ENCODE data around the gene AKT3.
"Not testable (repeated sequence)": the region's sequence is repeated elsewhere in the genome, so short reads cannot be mapped to it uniquely, and the experiment has no call there.

AKT3 gene

DNA sequence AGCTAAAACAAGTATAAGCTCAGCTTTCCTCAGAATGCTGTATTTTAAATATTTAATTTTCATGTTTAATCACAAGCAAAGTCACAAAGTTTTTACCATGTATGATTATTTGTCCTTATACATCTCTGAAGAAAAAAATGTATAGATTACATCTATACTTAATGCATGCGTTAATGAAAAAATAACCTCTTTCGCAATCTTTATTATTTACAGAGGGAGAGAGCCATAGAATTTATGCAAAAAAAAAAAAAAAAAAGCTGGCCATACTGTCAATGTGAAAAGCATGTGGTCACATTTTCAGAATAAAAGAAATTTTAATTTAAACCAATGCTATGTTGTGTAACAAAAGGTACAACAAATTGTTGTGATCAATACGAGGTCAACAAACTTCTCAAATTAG is 148.2 kb downstream of the AKT3 start:
- H3K27ac ChIP-seq (ENCODE audit: insufficient read depth, low read depth, low read length, poor library complexity, severe bottlenecking) = no peak overlapping the region

DNA sequence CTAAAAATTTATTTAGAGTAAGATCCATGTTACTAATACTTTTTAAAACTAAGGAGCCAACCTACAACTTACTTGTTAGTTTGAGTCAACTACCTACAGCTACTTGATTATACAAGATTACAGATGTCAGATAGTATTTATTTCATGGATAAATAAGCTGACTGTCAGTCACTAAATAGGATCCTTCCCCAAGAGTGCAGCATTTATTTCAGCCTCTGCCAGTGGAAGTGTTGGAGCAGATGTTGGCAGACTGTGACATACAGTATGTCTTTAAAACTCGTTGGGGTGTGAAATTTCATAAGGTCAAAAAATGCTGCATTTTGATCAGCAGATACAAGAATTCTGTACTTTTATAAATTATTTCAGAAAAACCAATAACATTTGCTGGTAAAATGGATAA is 156.2 kb downstream of the AKT3 start:
- Histone ChIP-seq H3K36me3 (ENCODE audit: control insufficient read depth, insufficient read depth, low read length) (no peaks in the 10 kb centered on the region), H3K27me3 (ENCODE audit: control insufficient read depth, insufficient read depth, low read length, poor library complexity, severe bottlenecking) (no peaks in the 10 kb centered on the region), H3K4me1 (ENCODE audit: control insufficient read depth, insufficient read depth, low read length) (no peaks in the 10 kb centered on the region), H3K9me3 (ENCODE audit: control insufficient read depth, low read length) (no peaks in the 10 kb centered on the region), H3K27ac (ENCODE audit: insufficient read depth, low read depth, low read length, poor library complexity, severe bottlenecking) (no peak overlapping the region), H3K4me3 (ENCODE audit: insufficient read depth, low read depth, low read length) (no peak overlapping the region)
- WGBS, 2 experiments = 90 to 100% methylated on average over 1 of the region's 1 CpG

More for the DNA sequence above, 148.2 kb downstream of the AKT3 start:
- Histone ChIP-seq H3K36me3 (ENCODE audit: control insufficient read depth, insufficient read depth, low read length) (no peaks in the 10 kb centered on the region), H3K9me3 (ENCODE audit: control insufficient read depth, low read length) (no peaks in the 10 kb centered on the region), H3K27me3 (ENCODE audit: control insufficient read depth, insufficient read depth, low read length, poor library complexity, severe bottlenecking) (no peaks in the 10 kb centered on the region), H3K4me1 (ENCODE audit: control insufficient read depth, insufficient read depth, low read length) (peaks cover 4% of the 10 kb centered on the region), H3K4me3 (ENCODE audit: insufficient read depth, low read depth, low read length) (no peak overlapping the region)
- WGBS, 2 experiments = 89 to 90% methylated on average over 1 to 3 of the region's 3 CpGs

DNA sequence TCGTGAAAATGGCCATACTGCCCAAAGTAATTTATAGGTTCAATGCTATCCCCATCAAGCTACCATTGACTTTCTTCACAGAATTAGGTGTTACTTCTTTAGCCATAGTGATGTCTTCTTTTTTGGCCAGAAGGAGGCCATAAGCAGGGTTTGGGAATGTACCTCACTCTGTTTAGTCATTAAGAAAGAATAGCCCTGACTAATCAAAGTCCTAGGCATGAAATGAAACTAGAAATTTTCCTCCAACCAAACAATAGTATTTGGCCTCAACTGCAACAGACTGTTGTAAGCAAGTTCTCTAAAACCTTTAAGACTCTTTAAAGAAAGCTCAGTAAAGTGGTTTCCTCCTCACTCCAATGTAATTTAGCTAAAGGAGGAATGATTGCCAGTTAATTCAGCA is 163.9 kb downstream of the AKT3 start:
- 100% methylated on average over 1 of the region's 1 CpG; no CpG with 5 or more reads in 1 of the 2 experiments for WGBS, 2 experiments
- Histone ChIP-seq H3K27me3 (ENCODE audit: control insufficient read depth, insufficient read depth, low read length, poor library complexity, severe bottlenecking) (no peaks in the 10 kb centered on the region), H3K4me1 (ENCODE audit: control insufficient read depth, insufficient read depth, low read length) (no peaks in the 10 kb centered on the region), H3K4me3 (ENCODE audit: insufficient read depth, low read depth, low read length) (no peak overlapping the region), H3K27ac (ENCODE audit: insufficient read depth, low read depth, low read length, poor library complexity, severe bottlenecking) (no peak overlapping the region), H3K9me3 (ENCODE audit: control insufficient read depth, low read length) (no peaks in the 10 kb centered on the region), H3K36me3 (ENCODE audit: control insufficient read depth, insufficient read depth, low read length) (no peaks in the 10 kb centered on the region)

DNA sequence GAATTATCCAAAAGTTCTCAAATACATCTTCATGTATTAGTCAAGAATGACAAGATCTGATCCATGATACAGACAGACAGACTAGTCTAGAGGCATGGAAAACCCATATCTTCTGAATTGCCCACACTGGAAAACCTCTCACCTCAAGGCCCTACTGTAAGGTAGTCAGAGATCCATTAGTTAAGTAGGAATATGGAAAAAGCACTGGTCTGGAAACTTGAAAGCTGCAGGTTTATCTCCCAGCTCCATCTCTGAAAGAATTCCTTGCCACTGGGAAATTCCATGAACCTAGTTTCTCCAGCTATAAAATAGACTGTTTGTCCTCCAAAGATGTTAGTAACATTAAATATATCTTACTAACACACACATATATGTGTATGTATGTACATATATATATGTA is 169.2 kb downstream of the AKT3 start:
- no peaks in the 10 kb centered on the region for H3K27me3 ChIP-seq (ENCODE audit: control insufficient read depth, insufficient read depth, low read length, poor library complexity, severe bottlenecking)
- H3K36me3 ChIP-seq (ENCODE audit: control insufficient read depth, insufficient read depth, low read length) = no peaks in the 10 kb centered on the region
- H3K9me3 ChIP-seq (ENCODE audit: control insufficient read depth, low read length) = no peaks in the 10 kb centered on the region
- H3K27ac ChIP-seq (ENCODE audit: insufficient read depth, low read depth, low read length, poor library complexity, severe bottlenecking) = no peak overlapping the region
- H3K4me1 ChIP-seq (ENCODE audit: control insufficient read depth, insufficient read depth, low read length) = no peaks in the 10 kb centered on the region
- H3K4me3 ChIP-seq (ENCODE audit: insufficient read depth, low read depth, low read length) = no peak overlapping the region

GRCh38 chr1:243672539-243673074 is 177.4 kb downstream of the AKT3 start:
- Histone ChIP-seq H3K9me3 (ENCODE audit: control insufficient read depth, low read length) (no peaks in the 10 kb centered on the region), H3K4me3 (ENCODE audit: insufficient read depth, low read depth, low read length) (no peak overlapping the region), H3K4me1 (ENCODE audit: control insufficient read depth, insufficient read depth, low read length) (no peaks in the 10 kb centered on the region), H3K36me3 (ENCODE audit: control insufficient read depth, insufficient read depth, low read length) (no peaks in the 10 kb centered on the region), H3K27ac (ENCODE audit: insufficient read depth, low read depth, low read length, poor library complexity, severe bottlenecking) (no peak overlapping the region), H3K27me3 (ENCODE audit: control insufficient read depth, insufficient read depth, low read length, poor library complexity, severe bottlenecking) (no peaks in the 10 kb centered on the region)
- WGBS, 2 experiments = 92 to 94% methylated on average over 2 to 3 of the region's 3 CpGs

DNA sequence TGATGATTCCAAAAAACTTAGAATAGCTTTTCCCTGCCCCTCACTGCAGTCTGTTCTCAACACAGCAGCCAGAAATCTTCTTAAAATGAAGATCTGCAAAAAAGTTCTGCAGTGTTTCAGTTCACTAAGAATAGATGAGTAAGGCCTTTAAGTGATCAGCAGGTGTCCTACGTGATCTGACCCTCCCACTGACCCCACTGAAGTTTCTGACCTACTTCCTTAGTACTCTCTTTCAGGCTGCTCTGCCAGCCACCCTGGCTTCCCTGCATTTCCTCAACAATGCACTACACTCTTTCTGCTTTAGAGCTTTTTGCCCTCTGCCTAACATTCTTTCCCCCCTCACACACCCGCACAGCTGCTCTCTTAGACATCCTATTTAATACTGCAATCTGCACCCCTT is 182.5 kb downstream of the AKT3 start:
- 50 to 62% methylated on average over 2 of the region's 2 CpGs for WGBS, 2 experiments
- Histone ChIP-seq H3K9me3 (ENCODE audit: control insufficient read depth, low read length) (no peaks in the 10 kb centered on the region), H3K27ac (ENCODE audit: insufficient read depth, low read depth, low read length, poor library complexity, severe bottlenecking) (no peak overlapping the region), H3K4me3 (ENCODE audit: insufficient read depth, low read depth, low read length) (no peak overlapping the region), H3K27me3 (ENCODE audit: control insufficient read depth, insufficient read depth, low read length, poor library complexity, severe bottlenecking) (no peaks in the 10 kb centered on the region), H3K36me3 (ENCODE audit: control insufficient read depth, insufficient read depth, low read length) (no peaks in the 10 kb centered on the region), H3K4me1 (ENCODE audit: control insufficient read depth, insufficient read depth, low read length) (peaks cover 5% of the 10 kb centered on the region)

- WGBS, 2 experiments = 88 to 95% methylated on average over 5 of the region's 5 CpGs
- no peak overlapping the region for H3K27ac ChIP-seq (ENCODE audit: insufficient read depth, low read depth, low read length, poor library complexity, severe bottlenecking)
Measured at GRCh38 chr1:243667133-243667532, 182.9 kb downstream of the AKT3 start.

DNA sequence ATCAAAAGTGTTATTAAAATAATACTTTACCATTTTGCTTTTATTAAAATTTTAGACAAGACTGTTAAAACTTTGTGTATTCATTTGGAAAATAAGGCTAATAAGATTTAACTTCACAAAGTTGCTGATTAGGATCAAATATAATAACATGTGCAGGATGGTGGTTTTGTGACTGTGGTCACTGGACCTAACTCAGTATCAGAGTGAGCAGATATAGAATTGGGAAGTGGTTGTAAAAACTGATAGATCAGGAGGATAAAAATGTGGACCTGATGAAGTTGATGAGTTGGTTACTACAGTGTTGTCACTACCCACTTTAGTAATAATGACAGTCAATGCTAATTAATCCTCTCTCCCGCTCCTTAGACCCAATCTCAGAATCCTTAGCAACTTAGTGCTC is 186.4 kb downstream of the AKT3 start:
- Histone ChIP-seq H3K4me1 (ENCODE audit: control insufficient read depth, insufficient read depth, low read length) (peaks cover 5% of the 10 kb centered on the region), H3K36me3 (ENCODE audit: control insufficient read depth, insufficient read depth, low read length) (no peaks in the 10 kb centered on the region), H3K9me3 (ENCODE audit: control insufficient read depth, low read length) (no peaks in the 10 kb centered on the region), H3K27me3 (ENCODE audit: control insufficient read depth, insufficient read depth, low read length, poor library complexity, severe bottlenecking) (no peaks in the 10 kb centered on the region), H3K4me3 (ENCODE audit: insufficient read depth, low read depth, low read length) (no peak overlapping the region), H3K27ac (ENCODE audit: insufficient read depth, low read depth, low read length, poor library complexity, severe bottlenecking) (no peak overlapping the region)
- 94 to 100% methylated on average over 1 of the region's 1 CpG for WGBS, 2 experiments

More at GRCh38 chr1:243667133-243667532, 182.9 kb downstream of the AKT3 start:
- no peak overlapping the region for H3K4me3 ChIP-seq (ENCODE audit: insufficient read depth, low read depth, low read length)
- peaks cover 5% of the 10 kb centered on the region for H3K4me1 ChIP-seq (ENCODE audit: control insufficient read depth, insufficient read depth, low read length)
- no peaks in the 10 kb centered on the region for H3K27me3 ChIP-seq (ENCODE audit: control insufficient read depth, insufficient read depth, low read length, poor library complexity, severe bottlenecking)
- no peaks in the 10 kb centered on the region for H3K36me3 ChIP-seq (ENCODE audit: control insufficient read depth, insufficient read depth, low read length)
- H3K9me3 ChIP-seq (ENCODE audit: control insufficient read depth, low read length) = no peaks in the 10 kb centered on the region

GRCh38 chr1:243662169-243662568 is 187.9 kb downstream of the AKT3 start:
- no CpG with 5 or more reads among the region's 1 CpG for WGBS, 2 experiments
- not testable (repeated sequence) for H3K4me3 ChIP-seq (ENCODE audit: insufficient read depth, low read depth, low read length); H3K9me3 ChIP-seq (ENCODE audit: control insufficient read depth, low read length); H3K4me1 ChIP-seq (ENCODE audit: control insufficient read depth, insufficient read depth, low read length); H3K36me3 ChIP-seq (ENCODE audit: control insufficient read depth, insufficient read depth, low read length); H3K27me3 ChIP-seq (ENCODE audit: control insufficient read depth, insufficient read depth, low read length, poor library complexity, severe bottlenecking); H3K27ac ChIP-seq (ENCODE audit: insufficient read depth, low read depth, low read length, poor library complexity, severe bottlenecking)

DNA sequence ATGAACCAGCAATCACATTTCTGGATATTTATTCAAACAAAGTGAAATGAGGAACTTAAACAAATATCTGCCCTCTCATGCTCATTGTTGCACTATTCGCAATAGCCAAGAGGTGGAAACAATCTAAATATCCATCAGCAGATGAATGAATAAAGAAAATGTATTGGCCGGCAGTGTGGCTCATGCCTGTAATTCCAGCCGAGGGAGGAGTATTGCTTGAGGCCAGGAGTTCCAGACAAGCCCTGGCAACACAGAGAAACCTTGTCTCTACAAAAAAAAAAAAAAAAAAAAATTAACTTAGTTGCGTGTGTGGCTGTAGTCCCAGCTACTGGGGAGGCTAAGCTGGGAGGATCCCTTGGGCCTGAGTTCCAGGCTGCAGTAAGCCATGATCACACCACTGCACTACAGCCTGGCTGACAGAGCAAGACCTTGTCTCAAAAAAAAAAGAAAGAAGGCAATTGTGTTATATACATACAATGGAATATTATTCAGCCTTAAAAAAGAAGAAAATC is 191.4 kb downstream of the AKT3 start:
- Histone ChIP-seq H3K27ac (ENCODE audit: insufficient read depth, low read depth, low read length, poor library complexity, severe bottlenecking) (no peak overlapping the region), H3K4me1 (ENCODE audit: control insufficient read depth, insufficient read depth, low read length) (no peaks in the 10 kb centered on the region), H3K27me3 (ENCODE audit: control insufficient read depth, insufficient read depth, low read length, poor library complexity, severe bottlenecking) (no peaks in the 10 kb centered on the region), H3K9me3 (ENCODE audit: control insufficient read depth, low read length) (no peaks in the 10 kb centered on the region), H3K4me3 (ENCODE audit: insufficient read depth, low read depth, low read length) (no peak overlapping the region), H3K36me3 (ENCODE audit: control insufficient read depth, insufficient read depth, low read length) (no peaks in the 10 kb centered on the region)
- 92 to 94% methylated on average over 4 of the region's 4 CpGs for WGBS, 2 experiments

DNA sequence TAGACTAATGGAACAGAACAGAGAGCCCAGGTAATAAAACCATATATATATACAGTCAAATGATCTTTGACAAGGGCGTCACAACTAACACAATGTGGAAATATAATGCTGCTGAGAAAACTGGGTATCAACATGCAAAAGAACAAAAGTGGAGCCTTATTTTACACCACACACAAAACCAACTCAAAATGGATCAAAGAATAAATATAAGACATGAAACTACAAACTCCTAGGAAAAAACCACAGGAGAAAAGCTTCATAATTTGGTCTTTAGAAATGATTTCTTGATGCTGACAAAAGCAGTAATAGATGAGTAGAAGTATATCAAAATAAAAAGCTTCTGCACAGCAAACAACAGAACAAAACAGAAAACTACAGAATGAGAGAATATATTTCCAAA is 192.2 kb downstream of the AKT3 start:
- H3K36me3 ChIP-seq (ENCODE audit: control insufficient read depth, insufficient read depth, low read length) = no peaks in the 10 kb centered on the region
- 67 to 100% methylated on average over 1 of the region's 1 CpG for WGBS, 2 experiments

More for the DNA sequence above, 192.2 kb downstream of the AKT3 start:
- H3K27me3 ChIP-seq (ENCODE audit: control insufficient read depth, insufficient read depth, low read length, poor library complexity, severe bottlenecking) = no peaks in the 10 kb centered on the region
- H3K4me3 ChIP-seq (ENCODE audit: insufficient read depth, low read depth, low read length) = no peak overlapping the region
- no peak overlapping the region for H3K27ac ChIP-seq (ENCODE audit: insufficient read depth, low read depth, low read length, poor library complexity, severe bottlenecking)
- H3K9me3 ChIP-seq (ENCODE audit: control insufficient read depth, low read length) = no peaks in the 10 kb centered on the region
- H3K4me1 ChIP-seq (ENCODE audit: control insufficient read depth, insufficient read depth, low read length) = no peaks in the 10 kb centered on the region

Data from ectodermal cell (in vitro differentiated cells).